Islet precursor cell (in vitro differentiated cells): ENCODE data around the gene FA2H.
"Not testable (repeated sequence)": the region's sequence is repeated elsewhere in the genome, so short reads cannot be mapped to it uniquely, and the experiment has no call there.

Experiments used
- DNase-seq: peaks from one replicate; pipeline ENCODE4 v3.0.0-alpha.2; 2018

The FA2H gene, protein sequence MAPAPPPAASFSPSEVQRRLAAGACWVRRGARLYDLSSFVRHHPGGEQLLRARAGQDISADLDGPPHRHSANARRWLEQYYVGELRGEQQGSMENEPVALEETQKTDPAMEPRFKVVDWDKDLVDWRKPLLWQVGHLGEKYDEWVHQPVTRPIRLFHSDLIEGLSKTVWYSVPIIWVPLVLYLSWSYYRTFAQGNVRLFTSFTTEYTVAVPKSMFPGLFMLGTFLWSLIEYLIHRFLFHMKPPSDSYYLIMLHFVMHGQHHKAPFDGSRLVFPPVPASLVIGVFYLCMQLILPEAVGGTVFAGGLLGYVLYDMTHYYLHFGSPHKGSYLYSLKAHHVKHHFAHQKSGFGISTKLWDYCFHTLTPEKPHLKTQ

DNA sequence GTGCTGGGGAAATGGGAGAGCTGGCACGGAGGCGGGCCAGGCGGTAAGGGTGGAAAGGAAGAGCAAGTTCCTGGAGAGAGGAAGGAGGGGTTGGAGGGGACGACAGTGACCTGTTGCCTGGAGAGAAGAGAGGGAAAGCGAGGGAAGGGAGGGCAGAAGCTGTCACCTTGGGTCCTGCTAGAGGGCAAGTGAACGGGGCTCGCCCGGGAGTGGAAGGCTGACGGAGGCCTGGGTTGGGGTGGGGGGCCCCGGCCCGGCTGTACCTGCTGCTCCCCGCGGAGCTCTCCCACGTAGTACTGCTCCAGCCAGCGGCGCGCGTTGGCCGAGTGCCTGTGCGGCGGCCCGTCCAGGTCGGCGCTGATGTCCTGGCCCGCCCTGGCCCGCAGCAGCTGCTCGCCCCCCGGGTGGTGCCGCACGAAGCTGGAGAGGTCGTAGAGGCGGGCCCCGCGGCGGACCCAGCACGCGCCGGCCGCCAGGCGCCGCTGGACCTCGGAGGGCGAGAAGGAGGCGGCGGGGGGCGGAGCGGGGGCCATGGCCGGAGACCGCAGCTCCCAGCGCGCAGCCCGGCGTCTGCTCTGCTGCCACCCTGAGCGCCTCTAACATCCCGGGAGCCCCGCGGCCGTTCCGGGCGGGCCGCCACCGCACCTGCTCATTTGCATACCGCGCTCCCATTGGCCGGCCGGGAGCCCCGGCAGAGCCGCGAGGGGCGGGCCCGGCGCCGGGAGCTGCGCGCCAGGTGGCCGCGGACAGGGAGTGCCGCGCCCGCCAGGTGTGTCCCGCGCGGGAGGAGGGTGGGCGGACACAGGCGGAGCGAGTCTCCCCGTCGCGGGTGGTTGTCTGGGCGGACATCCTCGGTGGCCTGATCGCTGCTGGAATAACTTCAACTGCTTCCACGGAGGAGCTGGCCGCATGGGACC lies at the start of gene FA2H:
Gene FA2H, minus strand, starts transcription at position 598 of the 917 bp plus-strand sequence. Its CDS starts 65 bp downstream, at position 533.
- peak; percentile 97 for DNase-seq

DNA sequence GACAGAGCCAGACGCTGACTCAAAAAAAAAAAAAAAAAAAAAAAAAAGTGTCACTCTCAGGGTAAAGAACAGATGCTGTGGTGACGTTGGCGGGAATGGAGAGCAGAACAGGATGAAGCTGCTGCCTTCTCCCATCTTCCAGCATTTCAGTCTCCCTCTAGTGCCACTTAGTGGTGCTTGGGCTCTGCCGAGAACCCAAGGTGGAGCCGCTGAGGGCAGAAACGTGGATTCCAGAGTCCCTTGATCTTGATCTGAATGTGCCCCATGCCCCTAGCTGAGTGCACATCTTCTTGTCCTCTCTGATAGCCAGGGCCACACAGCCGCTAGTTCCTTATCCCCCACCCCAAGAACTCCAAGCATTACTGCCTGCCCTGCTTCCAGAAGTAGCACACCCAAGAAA lies 43.2 kb upstream of the FA2H start:
- DNase-seq, result no peak

DNA sequence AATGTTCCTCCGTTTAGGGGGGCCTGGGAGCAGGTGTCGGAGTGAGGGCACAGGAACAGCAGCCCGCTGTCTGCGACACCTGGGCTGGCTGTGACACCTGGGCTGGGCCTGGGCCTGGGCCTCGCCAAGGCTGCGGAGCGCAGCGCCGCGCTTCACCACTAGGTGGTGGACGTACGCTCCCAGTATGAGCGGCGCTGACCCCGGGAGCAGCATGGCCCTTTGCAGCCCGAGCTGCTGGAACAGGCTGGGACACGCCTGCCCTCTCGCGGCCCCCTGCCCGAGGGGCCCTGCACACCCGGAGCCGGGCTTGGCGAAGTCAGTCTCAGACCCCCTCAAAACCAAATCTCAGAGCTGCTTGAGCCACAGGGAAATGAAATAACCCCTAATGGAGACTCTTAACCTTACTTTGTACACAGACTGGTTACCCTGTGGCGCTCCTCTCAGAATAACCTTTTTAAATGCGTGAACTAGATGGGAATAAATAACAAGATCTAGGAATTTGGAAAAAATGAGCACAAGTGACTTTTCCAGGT lies 38.6 kb upstream of the FA2H start:
- peak; percentile 94 for DNase-seq

- no peak for DNase-seq
Measured at GRCh38 chr16:74811911-74812310, 37.3 kb upstream of the FA2H start.

DNA sequence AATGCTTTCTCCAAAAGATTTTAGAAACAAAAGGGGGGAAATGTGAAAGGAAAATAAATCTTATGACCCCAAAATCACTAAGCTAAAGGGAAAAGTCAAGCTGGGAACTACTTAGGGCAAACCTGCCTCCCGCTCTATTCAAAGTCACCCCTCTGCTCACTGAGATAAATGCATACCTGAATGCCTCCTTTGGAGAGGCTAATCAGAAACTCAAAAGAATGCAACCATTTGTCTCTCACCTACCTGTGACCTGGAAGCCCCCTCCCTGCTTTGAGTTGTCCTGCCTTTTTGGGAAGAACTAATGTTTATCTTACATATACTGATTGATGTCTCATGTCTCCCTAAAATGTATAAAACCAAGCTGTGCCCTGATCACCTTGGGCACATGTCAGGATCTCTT lies 36.6 kb upstream of the FA2H start:
- not testable (repeated sequence) for DNase-seq

- no peak for DNase-seq
Measured at GRCh38 chr16:74807052-74807646, 32.5 kb upstream of the FA2H start.

DNA sequence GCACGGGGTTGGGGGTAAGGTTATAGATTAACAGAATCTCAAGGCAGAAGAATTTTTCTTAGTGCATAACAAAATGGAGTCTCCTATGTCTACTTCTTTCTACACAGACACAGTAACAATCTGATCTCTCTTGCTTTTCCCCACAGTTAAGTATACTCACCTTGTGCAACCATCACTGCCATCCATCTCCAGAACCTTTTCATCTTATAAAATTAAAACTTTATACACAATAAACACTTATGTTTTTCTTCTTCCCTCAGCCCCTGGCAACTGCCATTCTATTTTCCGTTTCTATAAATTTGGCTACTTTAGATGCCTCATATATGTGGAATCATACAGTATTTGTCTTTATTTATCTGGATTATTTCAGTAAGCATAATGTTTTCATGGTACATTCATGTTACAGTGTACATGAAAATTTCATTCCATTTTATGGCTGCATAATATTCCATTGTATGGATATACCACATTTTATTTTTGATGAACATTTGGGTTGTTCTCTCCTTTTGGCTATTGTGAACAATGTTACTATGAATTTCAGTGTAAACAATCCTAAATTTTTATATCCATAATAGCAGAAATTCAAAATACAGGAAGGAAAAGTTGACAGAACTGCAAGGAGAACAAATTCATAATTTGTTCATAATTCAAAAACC lies 25.7 kb upstream of the FA2H start:
- no peak for DNase-seq

GRCh38 chr16:74797414-74797813 lies 22.8 kb upstream of the FA2H start:
- no peak for DNase-seq

DNA sequence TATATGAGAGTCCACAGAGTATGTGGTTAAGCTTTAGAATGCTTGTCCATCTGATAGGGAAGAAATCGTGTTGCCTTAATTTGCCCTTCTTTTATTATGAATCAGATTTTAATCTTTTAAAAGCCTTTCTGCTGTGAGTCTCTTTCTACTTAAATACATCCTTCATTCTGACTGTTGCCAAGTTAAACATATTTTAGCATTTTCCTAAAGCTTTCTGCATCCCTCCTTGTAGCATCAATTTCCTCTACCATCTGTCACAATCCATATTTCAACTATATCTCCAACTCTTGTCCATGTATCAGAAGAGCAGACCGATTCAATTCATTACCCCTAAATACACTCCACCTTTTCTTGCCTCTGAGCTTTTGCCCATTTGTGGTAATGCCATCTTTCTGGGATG lies 20.5 kb upstream of the FA2H start:
- no peak for DNase-seq

GRCh38 chr16:74794668-74795067 lies 20.0 kb upstream of the FA2H start:
- DNase-seq, result no peak

DNA sequence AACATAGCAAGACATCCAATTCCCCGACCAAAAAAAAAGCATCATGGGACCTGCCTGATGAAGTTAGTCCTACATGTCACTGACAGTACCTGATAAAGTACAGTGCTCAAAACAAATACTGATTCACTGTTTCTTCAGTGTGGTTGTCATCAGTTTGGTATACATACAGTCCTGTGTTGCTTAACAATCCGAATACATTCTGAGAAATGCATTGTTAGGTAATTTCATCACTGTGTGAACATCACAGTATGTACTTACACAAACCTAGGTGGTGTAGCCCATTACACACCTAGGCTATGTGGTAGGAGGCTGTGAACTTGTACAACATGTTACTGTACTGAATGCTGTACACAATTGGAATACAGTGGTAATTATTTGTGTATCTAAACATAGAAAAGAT lies 19.0 kb upstream of the FA2H start:
- DNase-seq, result no peak

DNA sequence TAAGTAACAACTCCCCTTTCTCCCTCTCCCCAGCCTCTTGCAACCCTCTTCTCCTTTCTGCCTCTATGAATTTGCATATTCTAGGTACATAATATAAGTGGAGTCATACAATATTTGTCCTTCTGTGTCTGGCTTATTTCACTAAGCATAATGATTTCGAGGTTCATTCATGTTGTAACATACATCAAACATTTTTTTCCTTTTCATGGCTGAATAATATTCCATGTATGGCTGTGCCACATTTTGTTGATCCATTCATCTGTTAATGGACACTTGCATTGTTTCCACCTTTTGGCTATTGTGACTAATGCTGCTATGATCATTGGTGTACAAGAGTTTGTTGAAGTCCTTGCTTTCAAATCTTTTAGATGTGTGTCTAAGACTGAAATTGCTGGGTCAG lies 17.6 kb upstream of the FA2H start:
- no peak for DNase-seq

- DNase-seq, result not testable (repeated sequence)
Measured at GRCh38 chr16:74791749-74792148, 17.1 kb upstream of the FA2H start.

GRCh38 chr16:74788108-74788507 lies 13.5 kb upstream of the FA2H start:
- no peak for DNase-seq

DNA sequence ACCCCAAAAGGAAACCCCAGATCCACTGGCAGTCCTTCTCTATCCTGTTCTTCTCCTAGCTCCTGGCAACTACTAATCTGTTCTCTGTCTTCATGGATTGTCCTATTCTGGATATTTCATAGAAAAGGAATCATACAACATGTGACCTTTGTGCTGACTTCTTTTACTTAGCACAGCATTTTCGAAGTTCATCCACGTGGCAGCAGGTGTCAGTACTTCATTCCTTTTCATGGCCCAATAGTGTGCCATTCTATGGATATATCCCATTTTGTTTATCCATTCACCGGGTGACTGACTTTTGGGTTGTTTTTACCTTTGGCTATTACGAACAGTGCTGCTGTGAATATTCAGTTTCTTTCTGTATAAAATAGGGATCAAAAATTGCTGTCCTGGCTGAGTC lies 10.4 kb upstream of the FA2H start:
- DNase-seq, result no peak

- DNase-seq, result no peak
Measured at GRCh38 chr16:74778646-74779045, 4.0 kb upstream of the FA2H start.

- DNase-seq, result no peak
Measured at GRCh38 chr16:74776926-74777325, 2.3 kb upstream of the FA2H start.

- DNase-seq, result no peak
Measured at GRCh38 chr16:74775255-74775654, 635 bp upstream of the FA2H start.

DNA sequence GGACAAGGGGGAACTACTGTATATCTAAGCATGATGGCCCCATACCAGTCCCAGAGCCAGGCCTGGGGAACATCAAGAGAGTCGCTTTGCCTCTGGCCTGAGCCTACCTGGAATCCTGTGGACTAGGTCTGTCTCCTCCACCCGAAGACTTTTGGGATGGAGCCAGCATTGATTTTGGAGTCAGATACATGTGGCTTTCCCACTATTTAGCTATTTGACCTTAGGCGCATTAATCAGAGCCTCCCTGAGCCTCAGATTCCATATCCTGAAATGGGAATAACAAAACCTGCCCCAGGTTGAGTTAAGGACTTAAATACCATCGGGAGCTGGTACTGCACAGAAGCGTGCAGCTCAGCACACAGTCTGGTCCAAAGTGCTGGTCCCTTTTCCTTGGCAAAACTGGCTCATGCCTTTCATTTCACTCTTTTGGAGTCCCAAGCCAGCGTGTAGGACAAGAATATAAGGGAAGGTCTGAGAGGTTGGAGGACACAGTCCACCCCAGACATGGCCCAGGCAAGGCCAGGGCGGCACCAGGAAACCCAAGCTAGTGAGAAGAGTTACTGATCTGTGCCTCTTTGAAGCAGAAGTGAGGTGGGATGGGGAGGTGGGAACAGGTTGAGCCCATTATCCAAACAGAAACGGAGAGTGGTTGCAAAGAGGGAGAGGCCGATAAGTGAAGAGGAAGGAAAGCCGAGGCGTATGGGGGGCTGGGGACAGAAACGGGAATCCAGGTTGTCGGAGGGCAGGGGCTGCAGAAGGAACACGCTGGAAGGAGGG lies 986 bp downstream of the FA2H start:
- DNase-seq, result no peak

- DNase-seq, result no peak
Measured at GRCh38 chr16:74771656-74772315, 2.8 kb downstream of the FA2H start.

DNA sequence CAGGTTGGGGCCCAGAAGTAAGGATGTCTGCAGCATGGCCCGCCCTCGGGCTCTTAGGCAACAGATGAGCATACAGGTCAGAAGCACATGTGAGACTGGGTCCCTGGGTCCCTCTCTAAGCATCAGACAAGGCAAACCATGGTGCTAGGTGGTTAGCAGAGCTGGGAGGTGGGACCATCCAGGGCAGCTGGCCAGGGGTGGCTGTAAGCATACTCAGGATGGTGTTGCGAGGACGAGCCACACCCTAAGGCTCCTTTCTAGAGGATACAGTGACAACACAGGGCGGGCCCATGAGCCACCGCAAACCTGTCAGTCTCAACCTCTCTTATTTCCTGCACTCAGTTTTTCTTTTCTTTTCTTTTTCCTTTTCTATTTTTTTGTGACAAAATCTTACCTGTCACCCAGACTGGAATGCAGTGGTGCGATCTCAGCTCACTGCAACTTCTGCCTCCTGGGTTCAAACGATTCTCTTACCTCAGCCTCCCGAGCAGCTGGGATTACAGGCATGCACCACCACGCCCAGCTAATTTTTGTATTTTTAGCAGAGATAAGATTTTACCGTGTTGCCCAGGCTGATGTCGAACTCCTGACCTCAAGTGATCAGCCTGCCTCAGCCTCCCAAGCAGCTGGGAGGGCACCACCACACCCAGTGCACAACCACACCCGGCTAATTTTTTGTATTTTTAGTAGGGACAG lies 3.6 kb downstream of the FA2H start:
- DNase-seq, result no peak
